GM19324 (cell line): Measurements from ENCODE around the gene C12orf75.
A peak's percentile ranks its signal among the peaks of the same experiment; 100 is the strongest.
"Not testable (repeated sequence)": the region's sequence is repeated elsewhere in the genome, so short reads cannot be mapped to it uniquely, and the experiment has no call there.

Source experiments
- ATAC-seq: cut with Tn5 transposase; IDR thresholded peaks from one replicate; pipeline ENCODE4 v1.9.1; 2021; ENCODE audit warnings: mild to moderate bottlenecking, moderate library complexity; ENCODE audit not compliant: unreplicated experiment, low FRiP score

C12orf75 gene

GRCh38 chr12:105309384-105309783 lies 21.1 kb upstream of the C12orf75 start:
- ATAC-seq: not testable (repeated sequence)

GRCh38 chr12:105310476-105311085 lies 19.9 kb upstream of the C12orf75 start:
- ATAC-seq: not testable (repeated sequence)

GRCh38 chr12:105311936-105312335 lies 18.6 kb upstream of the C12orf75 start:
- not testable (repeated sequence) for ATAC-seq

GRCh38 chr12:105313755-105314154 lies 16.7 kb upstream of the C12orf75 start:
- not testable (repeated sequence) for ATAC-seq

DNA sequence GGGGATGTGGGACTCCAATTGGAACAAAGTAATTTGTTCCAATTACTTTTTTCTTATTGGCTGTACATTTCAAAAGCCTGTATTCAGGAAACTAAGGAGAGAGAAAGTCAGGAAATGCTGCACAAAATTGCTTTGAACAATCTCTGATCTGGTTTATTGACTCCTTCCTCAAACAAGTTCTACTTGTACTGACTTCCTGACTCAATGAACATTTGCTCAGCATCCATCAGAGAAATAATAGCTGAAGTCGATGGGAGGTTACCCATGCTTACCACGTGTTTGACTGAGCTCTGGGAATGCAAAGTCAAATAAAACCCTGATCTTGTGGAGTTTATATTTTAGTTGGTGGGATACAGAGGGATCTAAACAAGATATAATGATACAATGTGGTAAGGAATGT lies 15.4 kb upstream of the C12orf75 start:
- no peak for ATAC-seq

DNA sequence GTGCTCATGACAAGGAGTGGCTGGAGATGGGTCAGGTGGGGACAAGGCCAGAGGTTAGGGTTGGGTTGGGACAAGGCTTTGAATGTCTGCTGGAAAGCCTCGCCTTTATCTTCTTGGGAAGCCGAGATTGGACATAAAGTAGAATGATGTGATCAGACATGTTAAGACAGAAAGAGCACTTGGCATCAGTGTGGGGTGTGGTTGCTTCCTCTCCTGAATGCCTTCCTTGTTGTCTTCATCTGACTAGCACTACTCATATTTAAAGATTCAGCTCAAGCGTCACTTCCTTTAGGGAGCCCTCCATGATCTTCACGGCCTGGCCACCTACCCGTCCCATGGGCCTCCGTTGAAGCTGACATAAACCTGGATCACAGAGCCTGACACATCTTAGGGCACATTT lies 14.8 kb upstream of the C12orf75 start:
- no peak for ATAC-seq

DNA sequence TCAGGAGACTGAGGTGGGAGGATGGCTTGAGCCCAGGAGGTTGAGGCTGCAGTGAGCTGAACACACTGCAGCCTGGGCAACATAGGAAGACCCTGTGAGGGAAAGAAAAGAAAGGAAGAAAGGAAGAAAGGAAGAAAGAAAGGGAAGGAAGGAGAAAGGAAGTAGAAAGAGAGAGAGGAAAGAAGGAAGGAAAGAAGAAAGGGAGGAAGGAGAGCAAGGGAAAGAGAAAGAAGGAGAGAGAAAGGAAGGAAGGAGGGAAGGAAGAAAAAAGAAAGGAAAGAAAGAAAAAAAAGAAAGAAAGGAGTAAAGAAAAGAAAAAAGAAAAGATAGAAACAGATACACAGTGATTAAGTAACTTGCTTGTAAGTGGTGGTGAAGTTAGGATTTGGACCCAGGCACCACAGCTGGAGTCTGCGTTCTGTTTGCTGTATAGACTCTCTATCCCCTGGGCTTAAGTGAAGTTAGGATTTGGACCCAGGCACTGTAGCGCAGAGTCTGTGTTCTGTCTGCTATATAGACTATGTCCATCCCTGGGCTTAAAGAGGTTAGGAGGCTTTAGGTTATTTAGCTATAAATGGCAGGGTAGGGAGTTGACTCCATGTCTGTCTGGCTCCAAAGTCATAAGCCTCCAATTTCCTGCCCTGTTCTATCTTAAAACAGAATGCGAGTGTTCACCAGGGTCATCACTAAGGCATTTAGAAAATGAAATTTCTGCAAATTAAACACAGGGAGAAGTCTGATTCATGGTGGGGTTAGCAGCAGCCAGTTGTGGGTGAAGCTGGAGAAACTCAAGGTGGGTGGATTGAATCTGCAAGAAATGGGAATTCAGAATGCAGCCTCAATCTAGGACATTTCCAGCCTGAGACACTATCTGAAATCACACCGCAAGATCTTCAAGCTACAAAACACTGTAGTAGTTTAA lies 13.3 kb upstream of the C12orf75 start:
- no peak for ATAC-seq

GRCh38 chr12:105317942-105318621 lies 12.4 kb upstream of the C12orf75 start:
- no peak for ATAC-seq

DNA sequence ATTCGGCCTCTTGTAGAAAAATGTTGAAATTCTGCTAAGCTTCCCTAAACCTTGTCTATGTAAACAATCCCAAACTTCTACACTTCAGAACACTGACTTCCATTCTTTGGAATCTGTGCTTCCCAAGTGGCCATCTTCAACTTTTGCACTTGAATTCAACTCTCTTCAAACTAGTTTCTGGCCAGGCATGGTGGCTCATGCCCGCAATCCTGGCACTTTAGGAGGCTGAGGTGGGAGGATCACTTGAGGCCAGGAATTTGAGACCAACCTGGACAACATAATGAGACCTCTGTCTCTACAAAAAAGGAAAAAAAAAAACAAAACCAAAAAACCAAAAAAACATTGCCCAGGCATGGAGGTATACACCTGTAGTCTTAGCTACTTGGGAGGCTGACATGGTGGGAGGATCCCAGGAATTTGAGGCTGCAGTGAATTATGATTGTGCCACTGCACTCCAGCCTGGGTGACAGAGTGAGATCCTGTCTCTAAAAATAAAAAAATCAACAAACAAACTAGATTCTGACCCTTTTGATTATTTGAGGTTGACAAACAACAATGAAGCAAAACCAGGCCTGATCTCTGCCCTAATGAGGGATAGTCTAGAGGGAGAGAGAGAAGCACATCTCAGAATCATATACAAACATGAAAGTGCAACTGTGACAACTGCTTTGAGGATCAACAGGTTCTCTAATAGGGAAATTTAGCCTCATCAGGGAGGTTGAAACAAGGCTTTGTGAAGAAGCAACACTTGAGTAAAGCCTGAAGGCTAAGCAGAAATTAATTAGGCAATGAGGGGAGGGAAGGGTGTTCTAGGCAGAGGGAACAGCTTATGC lies 11.6 kb upstream of the C12orf75 start:
- no peak for ATAC-seq

- no peak for ATAC-seq
These were observed 10.7 kb upstream of the C12orf75 start for GRCh38 chr12:105319691-105320209.

DNA sequence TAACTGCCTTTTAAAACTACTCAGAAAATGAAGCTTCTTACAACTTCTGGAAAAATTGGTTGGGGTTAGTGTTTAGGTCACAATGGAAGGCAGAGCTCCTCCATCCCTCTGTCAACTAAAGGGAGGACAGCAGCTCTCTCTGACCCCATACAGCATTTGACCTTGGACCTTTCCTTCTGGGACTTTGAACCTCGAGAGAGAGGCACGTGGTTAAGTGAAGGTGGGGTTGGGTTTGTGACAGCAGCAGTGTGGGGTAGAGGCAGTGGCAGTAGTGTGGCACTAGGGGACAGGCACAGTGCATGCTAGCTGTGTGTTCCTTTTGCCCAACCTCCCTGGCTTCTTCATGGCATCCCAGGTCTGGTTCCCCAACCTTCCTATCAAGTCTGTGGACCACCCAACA lies 9.4 kb upstream of the C12orf75 start:
- ATAC-seq: no peak

- ATAC-seq: no peak
These were observed 8.4 kb upstream of the C12orf75 start for GRCh38 chr12:105322070-105322469.

GRCh38 chr12:105324704-105325103 lies 5.8 kb upstream of the C12orf75 start:
- ATAC-seq: no peak

DNA sequence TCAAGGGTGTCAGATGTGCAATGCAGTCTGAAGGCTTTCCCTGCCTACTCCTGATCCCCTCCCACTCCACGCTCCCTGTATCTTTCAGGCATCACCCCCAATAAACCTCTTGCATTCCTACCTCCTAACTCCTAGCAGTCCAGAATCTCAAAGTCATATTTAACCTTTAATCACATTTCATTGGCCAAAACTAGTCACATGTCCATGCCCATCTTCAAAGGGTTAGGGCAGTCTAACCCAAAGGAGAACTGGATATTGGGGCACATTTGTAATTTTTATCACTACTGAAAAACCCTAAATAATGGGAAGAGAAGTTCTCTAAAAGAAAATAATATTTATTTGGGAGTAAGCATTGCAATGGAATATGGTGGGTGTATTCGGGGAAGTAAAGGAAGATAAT lies 5.4 kb upstream of the C12orf75 start:
- ATAC-seq: no peak

DNA sequence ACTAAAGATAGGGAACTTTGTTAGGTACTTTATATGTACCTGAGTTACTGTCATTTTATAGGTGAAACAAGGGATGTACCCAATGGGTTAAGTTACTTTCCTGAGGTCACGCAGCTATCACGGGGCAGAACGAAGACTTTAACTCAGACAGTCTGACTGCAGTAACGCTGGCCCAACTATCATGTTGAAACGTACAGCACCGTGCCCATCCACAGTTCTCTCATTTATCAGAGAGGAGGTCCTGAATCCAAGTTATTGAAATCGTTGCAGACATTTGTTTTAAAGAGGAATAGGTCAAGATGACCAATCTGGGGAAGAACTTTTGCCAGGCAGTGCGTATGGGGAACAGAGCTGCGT lies 587 bp upstream of the C12orf75 start:
- peak; percentile 2 for ATAC-seq

DNA sequence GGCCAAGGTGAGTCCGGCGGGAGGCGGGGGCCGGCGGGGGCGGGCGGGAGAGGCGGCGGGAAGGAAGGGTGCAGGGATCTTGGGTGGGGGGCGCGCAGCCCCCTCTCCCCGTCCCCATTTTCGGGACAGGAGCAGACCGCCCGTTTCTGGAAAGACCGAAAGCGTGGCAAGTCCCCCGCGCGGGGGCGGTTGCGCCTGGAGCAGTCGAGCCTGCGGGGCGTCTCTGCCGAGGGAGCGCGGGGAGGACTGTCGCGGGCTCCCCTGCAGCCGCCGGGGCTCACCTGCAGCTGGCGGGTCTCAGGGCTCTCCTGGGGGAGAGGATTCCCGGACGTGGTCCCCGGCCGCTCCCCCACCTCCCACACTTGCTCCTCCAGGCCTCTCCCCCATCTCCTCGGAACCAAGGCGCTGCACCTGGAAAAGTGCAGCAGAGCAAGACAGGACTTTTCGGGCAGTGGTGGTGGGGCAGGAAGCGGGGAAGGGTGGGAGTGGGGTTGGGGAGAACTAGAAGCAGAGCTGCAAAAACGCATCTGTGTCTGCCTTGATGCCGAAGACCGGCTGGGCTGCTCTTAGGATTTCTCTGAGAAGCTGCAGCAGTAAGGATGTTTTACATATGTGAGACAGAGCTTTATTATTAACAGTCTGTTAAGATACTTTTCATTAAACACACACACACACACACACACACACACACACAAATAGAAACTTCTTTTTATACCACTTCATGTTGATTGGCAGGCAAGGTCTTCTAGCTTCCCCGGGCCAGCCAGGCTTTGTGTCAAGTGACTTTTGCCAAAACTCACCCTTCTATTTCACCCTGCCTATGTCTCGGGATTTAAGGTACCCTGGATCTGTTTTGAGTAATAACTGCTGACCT lies 677 bp downstream of the C12orf75 start:
- ATAC-seq: no peak

- ATAC-seq: no peak
These were observed 1.3 kb downstream of the C12orf75 start for GRCh38 chr12:105331805-105332251.

- not testable (repeated sequence) for ATAC-seq
These were observed 1.8 kb downstream of the C12orf75 start for GRCh38 chr12:105332286-105332685.

GRCh38 chr12:105332925-105333324 lies 2.4 kb downstream of the C12orf75 start:
- ATAC-seq: no peak
